HUDEP-2 (cell line): ENCODE measurements around the gene FERMT2.
"Not testable (repeated sequence)": the region's sequence is repeated elsewhere in the genome, so short reads cannot be mapped to it uniquely, and the experiment has no call there.

Experiments
- DNase-seq, 76 experiments: peaks; one replicate each; lab custom pipeline; 2025; ENCODE audit not compliant: unreplicated experiment in 76 of 76; lab: John Stamatoyannopoulos, UW

Gene FERMT2

GRCh38 chr14:52944254-52944653, 6.6 kb downstream of the FERMT2 start:
- DNase-seq = no peak

GRCh38 chr14:52939427-52939826, 11.4 kb downstream of the FERMT2 start:
- DNase-seq = no peak

- no peak for DNase-seq
Measured at GRCh38 chr14:52937869-52938268, 13.0 kb downstream of the FERMT2 start.

GRCh38 chr14:52937306-52937705, 13.5 kb downstream of the FERMT2 start:
- DNase-seq = no peak

GRCh38 chr14:52936437-52936836, 14.4 kb downstream of the FERMT2 start:
- DNase-seq = no peak

GRCh38 chr14:52935833-52936232, 15.0 kb downstream of the FERMT2 start:
- DNase-seq = no peak

- no peak for DNase-seq
Measured at GRCh38 chr14:52934762-52935161, 16.1 kb downstream of the FERMT2 start.

GRCh38 chr14:52929192-52929807, 21.6 kb downstream of the FERMT2 start:
- no peak for DNase-seq

GRCh38 chr14:52926953-52927352, 23.9 kb downstream of the FERMT2 start:
- no peak for DNase-seq

GRCh38 chr14:52923902-52924575, 26.8 kb downstream of the FERMT2 start:
- DNase-seq = peak in 5 of 76 experiments; percentile 4 to 21 (median 15)

GRCh38 chr14:52922656-52923055, 28.2 kb downstream of the FERMT2 start:
- DNase-seq = no peak

GRCh38 chr14:52922059-52922458, 28.8 kb downstream of the FERMT2 start:
- no peak for DNase-seq

- DNase-seq = not testable (repeated sequence)
Measured at GRCh38 chr14:52920411-52920810, 30.4 kb downstream of the FERMT2 start.

GRCh38 chr14:52919971-52920370, 30.9 kb downstream of the FERMT2 start:
- no peak for DNase-seq

- DNase-seq = no peak
Measured at GRCh38 chr14:52918486-52918885, 32.4 kb downstream of the FERMT2 start.

- no peak for DNase-seq
Measured at GRCh38 chr14:52917735-52918134, 33.1 kb downstream of the FERMT2 start.

- no peak for DNase-seq
Measured at GRCh38 chr14:52914295-52914694, 36.6 kb downstream of the FERMT2 start.

- DNase-seq = no peak
Measured at GRCh38 chr14:52913271-52913670, 37.6 kb downstream of the FERMT2 start.

- no peak for DNase-seq
Measured at GRCh38 chr14:52911904-52912303, 38.9 kb downstream of the FERMT2 start.

- DNase-seq = no peak
Measured at GRCh38 chr14:52910572-52910971, 40.3 kb downstream of the FERMT2 start.

GRCh38 chr14:52907949-52908348, 42.9 kb downstream of the FERMT2 start:
- DNase-seq = no peak

GRCh38 chr14:52906141-52906601, 44.7 kb downstream of the FERMT2 start:
- DNase-seq = no peak
